NCI-H1436 (cell line): ENCODE measurements around the gene CEBPA.
"Not testable (repeated sequence)": the region's sequence is repeated elsewhere in the genome, so short reads cannot be mapped to it uniquely, and the experiment has no call there.

ENCODE experiments used
- DNase-seq: peaks from one replicate; lab custom pipeline; 2025; lab: John Stamatoyannopoulos, UW

The CEBPA gene

GRCh38 chr19:33324628-33325027 is 22.3 kb upstream of the CEBPA start:
- no peak for DNase-seq

- DNase-seq = no peak
These were observed 20.9 kb upstream of the CEBPA start for GRCh38 chr19:33323093-33323820.

- no peak for DNase-seq
These were observed 18.3 kb upstream of the CEBPA start for GRCh38 chr19:33320636-33321035.

GRCh38 chr19:33317991-33318390 is 15.7 kb upstream of the CEBPA start:
- DNase-seq = not testable (repeated sequence)

GRCh38 chr19:33317517-33317916 is 15.2 kb upstream of the CEBPA start:
- no peak for DNase-seq

- DNase-seq = no peak
These were observed 14.4 kb upstream of the CEBPA start for GRCh38 chr19:33316541-33317264.

GRCh38 chr19:33312808-33313207 is 10.5 kb upstream of the CEBPA start:
- DNase-seq = not testable (repeated sequence)

- no peak for DNase-seq
These were observed 9.7 kb upstream of the CEBPA start for GRCh38 chr19:33312065-33312464.

- no peak for DNase-seq
These were observed 9.0 kb upstream of the CEBPA start for GRCh38 chr19:33311326-33311682.

GRCh38 chr19:33310606-33311325 is 8.4 kb upstream of the CEBPA start:
- DNase-seq = no peak

- DNase-seq = no peak
These were observed 7.5 kb upstream of the CEBPA start for GRCh38 chr19:33309826-33310225.

GRCh38 chr19:33306853-33307792 is 4.8 kb upstream of the CEBPA start:
- no peak for DNase-seq

- DNase-seq = no peak
These were observed 3.9 kb upstream of the CEBPA start for GRCh38 chr19:33306191-33306590.

GRCh38 chr19:33304760-33305647 is 2.7 kb upstream of the CEBPA start:
- DNase-seq = no peak

- no peak for DNase-seq
These were observed 2.0 kb upstream of the CEBPA start for GRCh38 chr19:33304371-33304759.

GRCh38 chr19:33303791-33304345 is 1.5 kb upstream of the CEBPA start:
- DNase-seq = no peak

GRCh38 chr19:33302974-33303790 is 848 bp upstream of the CEBPA start:
- DNase-seq = no peak

GRCh38 chr19:33301900-33302174 is 497 bp downstream of the CEBPA start:
- no peak for DNase-seq

GRCh38 chr19:33301144-33301899 is 1.0 kb downstream of the CEBPA start:
- no peak for DNase-seq

GRCh38 chr19:33300894-33301143 is 1.5 kb downstream of the CEBPA start:
- DNase-seq = no peak
